Measurements from ENCODE around the gene IKZF4. TPM values are rescaled to one million over a fixed set of nuclear protein-coding genes. Genes with fewer than 3 reads are reported as not detected.
"Not testable (repeated sequence)": the region's sequence is repeated elsewhere in the genome, so short reads cannot be mapped to it uniquely, and the experiment has no call there.

The IKZF4 gene
- total RNA-seq, 5 donors from 2014 or later (not counting 1 experiment from before 2014, with no cell fraction given), result 6.1 to 14.9 (median 13.2) TPM

DNA sequence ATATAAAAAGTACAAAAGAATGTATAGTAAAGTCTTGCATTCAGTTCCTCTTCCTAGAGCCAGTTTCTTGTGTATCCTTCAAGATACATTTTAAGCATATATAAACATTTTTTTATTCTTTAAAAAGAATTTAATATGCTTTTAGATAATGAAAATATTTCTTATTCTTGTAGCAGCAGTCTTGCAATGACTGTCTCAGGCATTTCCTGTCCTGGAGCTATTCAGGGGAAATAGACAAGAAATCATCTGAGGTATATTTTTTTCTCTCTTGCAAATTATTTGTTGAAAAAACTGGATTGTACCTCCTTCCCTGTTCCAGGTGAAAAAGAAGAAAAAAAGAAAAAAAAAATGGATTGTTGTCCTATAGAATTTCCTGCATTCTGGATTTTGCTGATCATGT lies 42.2 kb downstream of the IKZF4 start:
- no peak for ATAC-seq (replicated peaks in 1 of 4)
- no peak overlapping the region for H3K27ac ChIP-seq (ENCODE audit: low read length)
- POLR2A ChIA-PET, result no interaction called here

DNA sequence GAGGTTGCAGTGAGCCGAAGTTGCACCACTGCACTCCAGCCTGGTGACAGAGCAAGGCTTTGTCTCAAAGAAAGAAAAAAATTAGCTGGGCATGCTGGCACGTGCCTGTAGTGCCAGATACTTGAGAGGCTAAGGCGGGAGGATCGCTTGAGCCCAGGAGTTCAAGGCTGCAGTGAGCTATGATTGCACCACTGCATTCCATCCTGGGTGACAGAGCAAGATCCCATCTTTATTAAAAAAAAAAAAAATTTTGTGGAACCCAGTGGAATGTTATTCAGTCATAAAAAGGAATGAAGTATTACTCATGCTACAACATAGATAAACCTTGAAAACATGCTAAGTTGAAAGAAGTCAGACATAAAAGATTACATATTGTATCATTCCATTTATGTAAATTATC lies 50.8 kb downstream of the IKZF4 start:
- H3K4me3 ChIP-seq (ENCODE audit: control insufficient read depth in 1 of 2, extremely low read depth in 1 of 2, low read length in 1 of 2), result no peak overlapping the region
- H3K27me3 ChIP-seq (replicated peaks in 1 of 2; ENCODE audit: control insufficient read depth in 2 of 2, extremely low read depth in 1 of 2, insufficient read depth in 2 of 2, low read length in 1 of 2), result peaks cover 0 to 2% of the 10 kb centered on the region in 2 experiments
- 86% methylated on average over 3 of the region's 4 CpGs for WGBS (ENCODE audit: insufficient coverage)
- ChIA-PET POLR2A (interaction anchor here in 1 of 2 donors (0.7 kb wide), 1 partner anchor 881 kb away, joined by 8 read pairs; no protein-coding TSS in a partner anchor), CTCF (no interaction called here)
- DNase-seq (no peak), ATAC-seq (replicated peaks in 1 of 4) (no peak)
- H3K27ac ChIP-seq (ENCODE audit: low read length), result no peak overlapping the region
- H3K4me1 ChIP-seq (ENCODE audit: control insufficient read depth in 1 of 2, extremely low read depth in 1 of 2, insufficient read depth in 2 of 2, low read length in 2 of 2), result no peaks in the 10 kb centered on the region
- no peak overlapping the region for H3K27ac Mint-ChIP-seq
- no peak overlapping the region for H3K4me3 Mint-ChIP-seq
- H3K36me3 ChIP-seq (ENCODE audit: control insufficient read depth in 2 of 2, extremely low read depth in 1 of 2, insufficient read depth in 1 of 2, low read length in 1 of 2), result no peaks in the 10 kb centered on the region
- no peaks in the 10 kb centered on the region for H3K4me1 Mint-ChIP-seq
- no peaks in the 10 kb centered on the region for H3K27me3 Mint-ChIP-seq
- no peaks in the 10 kb centered on the region for H3K36me3 Mint-ChIP-seq
- no peaks in the 10 kb centered on the region for H3K9me3 ChIP-seq
- H3K9me3 Mint-ChIP-seq, result no peaks in the 10 kb centered on the region

More for the DNA sequence above, 42.2 kb downstream of the IKZF4 start:
- Histone ChIP-seq H3K4me1 (ENCODE audit: control insufficient read depth in 1 of 2, extremely low read depth in 1 of 2, insufficient read depth in 2 of 2, low read length in 2 of 2) (no peaks in the 10 kb centered on the region), H3K9me3 (no peaks in the 10 kb centered on the region), H3K36me3 (ENCODE audit: control insufficient read depth in 2 of 2, extremely low read depth in 1 of 2, insufficient read depth in 1 of 2, low read length in 1 of 2) (no peaks in the 10 kb centered on the region), H3K4me3 (ENCODE audit: control insufficient read depth in 1 of 2, extremely low read depth in 1 of 2, low read length in 1 of 2) (no peak overlapping the region), H3K27me3 (replicated peaks in 1 of 2; ENCODE audit: control insufficient read depth in 2 of 2, extremely low read depth in 1 of 2, insufficient read depth in 2 of 2, low read length in 1 of 2) (no peaks in the 10 kb centered on the region)
- Mint-ChIP-seq H3K27me3 (no peaks in the 10 kb centered on the region), H3K4me1 (no peaks in the 10 kb centered on the region), H3K36me3 (no peaks in the 10 kb centered on the region), H3K4me3 (no peak overlapping the region), H3K9me3 (no peaks in the 10 kb centered on the region), H3K27ac (no peak overlapping the region)
- CTCF ChIA-PET, result no interaction called here
- no peak for DNase-seq

DNA sequence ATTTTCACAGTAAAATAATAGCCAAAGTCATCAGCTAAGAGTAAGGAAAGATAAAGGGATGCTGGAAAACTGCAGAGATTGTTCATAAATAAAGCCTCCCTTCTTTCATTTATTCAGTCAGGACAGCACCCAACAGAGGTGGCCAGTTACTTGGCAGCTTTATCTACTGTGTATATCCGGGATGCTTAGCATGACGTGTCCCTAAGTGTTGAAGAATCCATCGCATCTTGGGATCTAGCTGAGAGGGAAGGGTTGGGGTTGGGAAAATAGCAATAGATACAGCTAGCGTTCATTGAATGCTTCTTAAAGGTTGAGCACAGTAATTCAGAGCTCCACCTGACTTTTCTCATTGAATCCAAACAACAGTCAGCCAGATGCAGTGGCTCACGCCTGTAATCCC lies 53.6 kb downstream of the IKZF4 start:
- Mint-ChIP-seq H3K9me3 (no peaks in the 10 kb centered on the region), H3K27ac (no peak overlapping the region), H3K36me3 (no peaks in the 10 kb centered on the region), H3K27me3 (no peaks in the 10 kb centered on the region), H3K4me3 (no peak overlapping the region), H3K4me1 (peaks cover 0 to 3% (median 2%) of the 10 kb centered on the region in 3 donors)
- ATAC-seq (replicated peaks in 1 of 4) (no peak), DNase-seq (no peak)
- H3K36me3 ChIP-seq (ENCODE audit: control insufficient read depth in 2 of 2, extremely low read depth in 1 of 2, insufficient read depth in 1 of 2, low read length in 1 of 2), result no peaks in the 10 kb centered on the region
- H3K9me3 ChIP-seq, result no peaks in the 10 kb centered on the region
- POLR2A ChIA-PET, result interaction anchor here in 1 of 2 donors (0.6 kb wide), 1 partner anchor 1716 kb away, joined by 4 read pairs; no protein-coding TSS in a partner anchor
- H3K27me3 ChIP-seq (replicated peaks in 1 of 2; ENCODE audit: control insufficient read depth in 2 of 2, extremely low read depth in 1 of 2, insufficient read depth in 2 of 2, low read length in 1 of 2), result peaks cover 0 to 9% of the 10 kb centered on the region in 2 experiments
- 96% methylated on average over 4 of the region's 5 CpGs for WGBS (ENCODE audit: insufficient coverage)
- CTCF ChIA-PET, result no interaction called here
- peaks cover 0 to 7% of the 10 kb centered on the region in 2 experiments for H3K4me1 ChIP-seq (ENCODE audit: control insufficient read depth in 1 of 2, extremely low read depth in 1 of 2, insufficient read depth in 2 of 2, low read length in 2 of 2)
- no peak overlapping the region for H3K27ac ChIP-seq (ENCODE audit: low read length)
- H3K4me3 ChIP-seq (ENCODE audit: control insufficient read depth in 1 of 2, extremely low read depth in 1 of 2, low read length in 1 of 2), result no peak overlapping the region

DNA sequence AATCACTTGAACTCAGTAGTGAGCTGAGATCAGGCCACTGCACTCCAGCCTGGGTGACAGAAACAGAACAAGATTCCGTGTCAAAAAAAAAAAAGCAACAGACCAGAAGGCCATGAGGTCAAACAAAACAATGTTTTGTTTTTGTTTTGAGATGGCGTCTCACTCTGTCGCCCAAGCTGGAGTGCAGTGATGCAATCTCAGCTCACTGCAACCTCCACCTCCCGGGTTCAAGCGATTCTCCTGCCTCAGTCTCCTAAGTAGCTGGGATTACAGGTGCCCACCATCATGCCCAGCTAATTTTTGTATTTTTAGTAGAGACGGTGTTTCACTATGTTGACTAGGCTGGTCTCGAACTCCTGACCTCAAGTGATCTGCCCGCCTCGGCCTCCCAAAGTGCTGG lies 57.1 kb downstream of the IKZF4 start:
- POLR2A ChIA-PET, result interaction anchor here in 1 of 2 donors (0.7 kb wide), 1 partner anchor 608 kb away, joined by 3 read pairs; no protein-coding TSS in a partner anchor

DNA sequence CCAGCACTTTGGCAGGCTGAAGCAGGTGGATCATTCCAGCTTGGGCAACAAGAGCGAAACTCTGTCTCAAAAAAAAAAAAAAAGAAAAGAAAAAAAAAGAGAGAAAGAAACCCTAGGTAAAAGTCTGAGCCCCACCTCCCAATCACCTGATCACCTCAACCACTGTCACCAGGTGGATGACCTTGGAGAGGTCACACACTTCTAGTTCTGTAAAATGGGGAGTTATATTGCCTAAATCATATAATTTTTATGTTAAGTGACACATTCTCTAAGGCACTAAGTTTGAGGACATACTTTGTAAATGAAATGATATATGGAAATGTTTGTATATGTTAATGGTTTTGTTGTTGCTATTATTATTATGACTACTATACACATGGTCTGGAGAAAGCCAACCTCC lies 57.6 kb downstream of the IKZF4 start:
- ATAC-seq (replicated peaks in 1 of 4), result no peak
- peaks cover 3 to 41% of the 10 kb centered on the region in 2 experiments for H3K27me3 ChIP-seq (replicated peaks in 1 of 2; ENCODE audit: control insufficient read depth in 2 of 2, extremely low read depth in 1 of 2, insufficient read depth in 2 of 2, low read length in 1 of 2)
- ChIA-PET CTCF (no interaction called here), POLR2A (interaction anchor here in 1 of 2 donors (0.7 to 1.2 kb wide), 2 partner anchors 26 to 607 kb away, joined by 3 to 7 read pairs; partner anchors contain the start of gene PA2G4)
- no peak overlapping the region for H3K27ac Mint-ChIP-seq
- H3K4me1 Mint-ChIP-seq, result peaks cover 7 to 18% (median 9%) of the 10 kb centered on the region in 3 donors
- WGBS (ENCODE audit: insufficient coverage), result no CpG with 5 or more reads among the region's 1 CpG
- peaks cover 0 to 27% of the 10 kb centered on the region in 2 experiments for H3K4me1 ChIP-seq (ENCODE audit: control insufficient read depth in 1 of 2, extremely low read depth in 1 of 2, insufficient read depth in 2 of 2, low read length in 2 of 2)
- H3K9me3 Mint-ChIP-seq, result no peaks in the 10 kb centered on the region
- H3K36me3 Mint-ChIP-seq, result no peaks in the 10 kb centered on the region
- peak overlapping the region; percentile 52 to 82 (median 80) for H3K4me3 Mint-ChIP-seq
- H3K27me3 Mint-ChIP-seq, result peaks cover 0 to 4% of the 10 kb centered on the region in 2 donors
- H3K27ac ChIP-seq (ENCODE audit: low read length), result no peak overlapping the region
- no peak for DNase-seq
- H3K36me3 ChIP-seq (ENCODE audit: control insufficient read depth in 2 of 2, extremely low read depth in 1 of 2, insufficient read depth in 1 of 2, low read length in 1 of 2), result no peaks in the 10 kb centered on the region
- no peaks in the 10 kb centered on the region for H3K9me3 ChIP-seq
- H3K4me3 ChIP-seq (ENCODE audit: control insufficient read depth in 1 of 2, extremely low read depth in 1 of 2, low read length in 1 of 2), result no peak overlapping the region

More for the DNA sequence above, 57.1 kb downstream of the IKZF4 start:
- H3K36me3 Mint-ChIP-seq; H3K27ac ChIP-seq (ENCODE audit: low read length); H3K9me3 Mint-ChIP-seq; H3K27me3 Mint-ChIP-seq; H3K9me3 ChIP-seq; DNase-seq; ATAC-seq (replicated peaks in 1 of 4); H3K36me3 ChIP-seq (ENCODE audit: control insufficient read depth in 2 of 2, extremely low read depth in 1 of 2, insufficient read depth in 1 of 2, low read length in 1 of 2); H3K27ac Mint-ChIP-seq; H3K4me3 ChIP-seq (ENCODE audit: control insufficient read depth in 1 of 2, extremely low read depth in 1 of 2, low read length in 1 of 2): not testable (repeated sequence)
- H3K4me3 Mint-ChIP-seq, result peak overlapping the region in 1 of 3 donors; percentile 13
- peaks cover 3 to 39% of the 10 kb centered on the region in 2 experiments for H3K27me3 ChIP-seq (replicated peaks in 1 of 2; ENCODE audit: control insufficient read depth in 2 of 2, extremely low read depth in 1 of 2, insufficient read depth in 2 of 2, low read length in 1 of 2)
- peaks cover 7 to 18% (median 9%) of the 10 kb centered on the region in 3 donors for H3K4me1 Mint-ChIP-seq
- CTCF ChIA-PET, result interaction anchor here (0.6 kb wide), 2 partner anchors 17 to 910 kb away, joined by 3 to 4 read pairs; no protein-coding TSS in a partner anchor
- WGBS (ENCODE audit: insufficient coverage), result 92% methylated on average over 2 of the region's 9 CpGs
- peaks cover 0 to 27% of the 10 kb centered on the region in 2 experiments for H3K4me1 ChIP-seq (ENCODE audit: control insufficient read depth in 1 of 2, extremely low read depth in 1 of 2, insufficient read depth in 2 of 2, low read length in 2 of 2)

DNA sequence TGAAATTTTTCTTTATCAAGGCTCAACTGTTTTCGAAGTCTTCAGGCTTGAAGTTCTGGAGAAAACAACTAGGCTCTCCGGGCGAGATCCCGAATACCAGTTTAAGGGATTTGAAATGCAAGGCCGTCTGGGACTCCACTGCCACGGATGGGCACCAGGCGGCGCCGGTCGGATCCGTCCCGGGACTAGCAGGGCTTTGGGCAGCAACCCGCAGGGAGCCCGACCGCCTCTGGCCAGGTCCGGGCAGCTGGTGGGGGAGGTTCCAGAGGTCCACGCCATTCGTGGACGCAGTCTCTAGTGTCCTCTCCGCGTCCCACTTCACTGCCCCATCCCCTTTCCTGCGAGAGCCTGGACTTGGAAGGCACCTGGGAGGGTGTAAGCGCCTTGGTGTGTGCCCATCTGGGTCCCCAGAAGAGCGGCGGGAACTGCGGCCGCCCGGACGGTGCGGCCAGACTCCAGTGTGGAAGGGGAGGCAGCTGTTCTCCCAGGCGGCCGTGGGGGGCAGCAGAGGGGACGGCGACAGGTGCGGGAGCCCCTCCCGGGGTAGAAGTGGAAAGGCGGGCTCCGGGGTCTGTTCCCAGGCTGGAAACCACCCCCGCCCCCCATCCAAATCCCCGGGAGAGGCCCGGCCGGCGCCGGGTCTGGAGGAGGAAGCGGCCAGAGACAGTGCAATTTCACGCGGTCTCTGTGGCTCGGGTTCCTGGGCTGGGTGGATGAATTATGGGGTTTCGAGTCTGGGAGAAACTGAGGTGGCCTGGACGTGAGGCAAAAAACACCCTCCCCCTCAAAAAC lies 58.3 kb downstream of the IKZF4 start:
- Mint-ChIP-seq H3K4me1 (peaks cover 7 to 18% (median 9%) of the 10 kb centered on the region in 3 donors), H3K27ac (no peak overlapping the region), H3K36me3 (no peaks in the 10 kb centered on the region), H3K4me3 (peak overlapping the region; percentile 79 to 82 (median 80)), H3K27me3 (peaks cover 0 to 11% of the 10 kb centered on the region in 2 donors), H3K9me3 (no peaks in the 10 kb centered on the region)
- ChIA-PET POLR2A (interaction anchor here (0.6 to 1.2 kb wide), 2 partner anchors 26 to 232 kb away, joined by 4 to 7 read pairs; partner anchors contain the start of gene PA2G4 (in 1 of the 2)), CTCF (no interaction called here)
- Histone ChIP-seq H3K4me1 (ENCODE audit: control insufficient read depth in 1 of 2, extremely low read depth in 1 of 2, insufficient read depth in 2 of 2, low read length in 2 of 2) (peaks cover 0 to 27% of the 10 kb centered on the region in 2 experiments), H3K27ac (ENCODE audit: low read length) (no peak overlapping the region), H3K36me3 (ENCODE audit: control insufficient read depth in 2 of 2, extremely low read depth in 1 of 2, insufficient read depth in 1 of 2, low read length in 1 of 2) (no peaks in the 10 kb centered on the region), H3K4me3 (ENCODE audit: control insufficient read depth in 1 of 2, extremely low read depth in 1 of 2, low read length in 1 of 2) (peak overlapping the region; percentile 69 to 70), H3K27me3 (replicated peaks in 1 of 2; ENCODE audit: control insufficient read depth in 2 of 2, extremely low read depth in 1 of 2, insufficient read depth in 2 of 2, low read length in 1 of 2) (peaks cover 3 to 48% of the 10 kb centered on the region in 2 experiments), H3K9me3 (no peaks in the 10 kb centered on the region)
- ATAC-seq (replicated peaks in 1 of 4), result peak; percentile 59 to 74 (median 60)
- peak in 33 of 35 experiments; percentile 16 to 63 (median 34) for DNase-seq
- WGBS (ENCODE audit: insufficient coverage), result 13% methylated on average over 30 of the region's 50 CpGs

Data from T-cell (primary cell).